Measurements from ENCODE around the gene ZMPSTE24.

GRCh38 chr1:40314721-40315238 is 56.7 kb downstream of the ZMPSTE24 start:
- no peak for TF ChIP-seq ZFP3 (CRISPR knock-in tag; IDR thresholded peaks at IDR 0.05)
- TF ChIP-seq CREB5 (CRISPR knock-in tag; IDR thresholded peaks at IDR 0.05; ENCODE audit: low read depth) = no peak
- TF ChIP-seq BACH2 (CRISPR knock-in tag; IDR thresholded peaks at IDR 0.05; ENCODE audit: borderline replicate concordance) = no peak
- TF ChIP-seq SNAI2 (CRISPR knock-in tag; IDR thresholded peaks at IDR 0.05) = no peak
- TF ChIP-seq RARB (CRISPR knock-in tag; IDR thresholded peaks at IDR 0.05) = no peak
- no peak for TF ChIP-seq ZNF8 (CRISPR knock-in tag; IDR thresholded peaks at IDR 0.05)
- TF ChIP-seq PPARA (CRISPR knock-in tag; IDR thresholded peaks at IDR 0.05; ENCODE audit: borderline replicate concordance) = no peak
- no peak for TF ChIP-seq CSDC2 (CRISPR knock-in tag; IDR thresholded peaks at IDR 0.05)
- TF ChIP-seq CSRNP3 (CRISPR knock-in tag; IDR thresholded peaks at IDR 0.05) = no peak
- TF ChIP-seq ARNTL (CRISPR knock-in tag; IDR thresholded peaks at IDR 0.05; ENCODE audit: borderline replicate concordance, low read depth) = no peak
- TF ChIP-seq ZFP30 (CRISPR knock-in tag; IDR thresholded peaks at IDR 0.05) = no peak
